HCT116 (cell line): ENCODE results near the gene ELANE.

Source experiments
- CBX3 ChIP-seq: IDR thresholded peaks from 2 replicates; pipeline ENCODE4 v1.6.1; 2012; ENCODE audit warnings: low read depth
- CEBPB ChIP-seq: IDR thresholded peaks from 2 replicates; pipeline ENCODE4 v1.6.1; 2012; ENCODE audit warnings: low read depth
- EGR1 ChIP-seq: IDR thresholded peaks from 2 replicates; pipeline ENCODE4 v1.6.1; 2012; ENCODE audit warnings: low read depth
- EZH2 ChIP-seq: fragments of 200-600 bp; sonication (generic); IDR thresholded peaks from 2 replicates; pipeline ENCODE4 v1.6.1; 2017; ENCODE audit warnings: antibody characterized with exemption, mixed run types
- FOSL1 ChIP-seq: IDR thresholded peaks from 2 replicates; pipeline ENCODE4 v1.6.1; 2012; ENCODE audit warnings: low read depth
- POLR2A ChIP-seq: IDR thresholded peaks from 2 replicates; pipeline ENCODE4 v1.7.0; 2011; ENCODE audit warnings: borderline replicate concordance; ENCODE audit not compliant: insufficient read depth, insufficient read length; ENCODE audit errors: extremely low read depth
- POLR2AphosphoS5 ChIP-seq: IDR thresholded peaks from 2 replicates; pipeline ENCODE4 v1.6.1; 2011; ENCODE audit warnings: mild to moderate bottlenecking, low read depth, low read length, moderate library complexity
- SP1 ChIP-seq: IDR thresholded peaks from 2 replicates; pipeline ENCODE4 v1.6.1; 2012; ENCODE audit warnings: low read depth
- SRF ChIP-seq: IDR thresholded peaks from 2 replicates; pipeline ENCODE4 v1.6.1; 2012; ENCODE audit warnings: low read depth
- YY1 ChIP-seq: IDR thresholded peaks from 2 replicates; pipeline ENCODE4 v1.6.1; 2011; ENCODE audit warnings: low read length, low read depth, moderate library complexity, mild to moderate bottlenecking; ENCODE audit not compliant: insufficient replicate concordance; ENCODE audit errors: extremely low read depth
- TF ChIP-seq, protein P1 (sequence below), 3 experiments: fragments of 200-600 bp in 1 of 3; sonication (generic) in 1 of 3; IDR thresholded peaks in 2 of 3; conservative IDR thresholded peaks in 1 of 3; 2 replicates each; pipeline ENCODE4 v1.5.1; 2012 to 2017; ENCODE audit warnings: low read depth in 2 of 3, low read length in 2 of 3, antibody characterized with exemption in 1 of 3, borderline replicate concordance in 1 of 3, control low read depth in 1 of 3, mild to moderate bottlenecking in 1 of 3, mixed read lengths in 1 of 3, mixed run types in 1 of 3, moderate library complexity in 1 of 3; ENCODE audit not compliant: insufficient read depth in 1 of 3
- TF ChIP-seq, protein P2 (sequence below): IDR thresholded peaks from 2 replicates; pipeline ENCODE4 v1.6.1; 2012
- TF ChIP-seq, protein P3 (sequence below): IDR thresholded peaks from 2 replicates; pipeline ENCODE4 v1.6.1; 2012

DNA sequence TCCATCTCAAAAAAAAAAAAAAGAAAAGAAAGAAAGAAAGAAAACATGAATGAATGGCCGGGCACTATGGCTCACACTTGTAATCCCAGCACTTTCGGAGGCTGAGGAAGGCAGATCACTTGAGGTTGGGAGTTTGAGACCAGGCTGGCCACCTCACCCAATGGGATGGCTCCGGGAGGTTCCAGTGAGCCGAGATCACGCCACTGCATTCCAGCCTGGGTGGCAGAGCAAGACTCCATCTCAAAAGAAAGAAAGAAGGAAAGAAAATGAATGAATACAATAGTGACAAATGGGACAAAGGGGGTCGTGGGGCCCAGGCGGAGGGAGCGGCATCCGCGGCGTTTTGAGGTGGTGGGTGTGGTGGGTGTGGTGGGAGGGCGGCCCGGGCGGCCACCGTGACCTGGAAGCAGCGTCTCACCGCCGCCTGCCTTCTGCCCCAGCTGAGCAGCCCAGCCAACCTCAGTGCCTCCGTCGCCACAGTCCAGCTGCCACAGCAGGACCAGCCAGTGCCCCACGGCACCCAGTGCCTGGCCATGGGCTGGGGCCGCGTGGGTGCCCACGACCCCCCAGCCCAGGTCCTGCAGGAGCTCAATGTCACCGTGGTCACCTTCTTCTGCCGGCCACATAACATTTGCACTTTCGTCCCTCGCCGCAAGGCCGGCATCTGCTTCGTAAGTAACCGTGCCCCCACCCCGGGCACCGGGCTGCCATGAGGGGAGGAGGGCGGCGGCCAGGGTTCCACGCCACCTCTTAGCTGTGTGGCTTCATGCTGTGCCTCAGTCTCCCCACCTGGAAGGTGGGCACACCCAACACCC is 6.2 kb upstream of the ELANE start:
- TF ChIP-seq POLR2A (no peak), CEBPB (no peak), POLR2AphosphoS5 (no peak), CBX3 (no peak), FOSL1 (no peak), EGR1 (no peak), SRF (no peak), EZH2 (no peak), YY1 (no peak), SP1 (no peak)
- TF ChIP-seq, protein P1, sequence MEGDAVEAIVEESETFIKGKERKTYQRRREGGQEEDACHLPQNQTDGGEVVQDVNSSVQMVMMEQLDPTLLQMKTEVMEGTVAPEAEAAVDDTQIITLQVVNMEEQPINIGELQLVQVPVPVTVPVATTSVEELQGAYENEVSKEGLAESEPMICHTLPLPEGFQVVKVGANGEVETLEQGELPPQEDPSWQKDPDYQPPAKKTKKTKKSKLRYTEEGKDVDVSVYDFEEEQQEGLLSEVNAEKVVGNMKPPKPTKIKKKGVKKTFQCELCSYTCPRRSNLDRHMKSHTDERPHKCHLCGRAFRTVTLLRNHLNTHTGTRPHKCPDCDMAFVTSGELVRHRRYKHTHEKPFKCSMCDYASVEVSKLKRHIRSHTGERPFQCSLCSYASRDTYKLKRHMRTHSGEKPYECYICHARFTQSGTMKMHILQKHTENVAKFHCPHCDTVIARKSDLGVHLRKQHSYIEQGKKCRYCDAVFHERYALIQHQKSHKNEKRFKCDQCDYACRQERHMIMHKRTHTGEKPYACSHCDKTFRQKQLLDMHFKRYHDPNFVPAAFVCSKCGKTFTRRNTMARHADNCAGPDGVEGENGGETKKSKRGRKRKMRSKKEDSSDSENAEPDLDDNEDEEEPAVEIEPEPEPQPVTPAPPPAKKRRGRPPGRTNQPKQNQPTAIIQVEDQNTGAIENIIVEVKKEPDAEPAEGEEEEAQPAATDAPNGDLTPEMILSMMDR (IDR thresholded peaks at IDR 0.05 in 2 of 3, conservative IDR thresholded peaks at IDR 0.05 in 1 of 3; ENCODE audit: borderline replicate concordance in 1 of 3, insufficient read depth in 1 of 3, low read depth in 2 of 3, low read length in 2 of 3): no peak
- TF ChIP-seq, protein P2, sequence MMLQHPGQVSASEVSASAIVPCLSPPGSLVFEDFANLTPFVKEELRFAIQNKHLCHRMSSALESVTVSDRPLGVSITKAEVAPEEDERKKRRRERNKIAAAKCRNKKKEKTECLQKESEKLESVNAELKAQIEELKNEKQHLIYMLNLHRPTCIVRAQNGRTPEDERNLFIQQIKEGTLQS: no peak
- TF ChIP-seq, protein P3, sequence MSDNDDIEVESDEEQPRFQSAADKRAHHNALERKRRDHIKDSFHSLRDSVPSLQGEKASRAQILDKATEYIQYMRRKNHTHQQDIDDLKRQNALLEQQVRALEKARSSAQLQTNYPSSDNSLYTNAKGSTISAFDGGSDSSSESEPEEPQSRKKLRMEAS: no peak
